Heart right ventricle (tissue), 16 donors: ENCODE results near the gene TXNRD1. TPM values are rescaled to one million over a fixed set of nuclear protein-coding genes. Genes with fewer than 3 reads are reported as not detected.
A peak's percentile ranks its signal among the peaks of the same experiment; 100 is the strongest.

ENCODE experiments used
- ATAC-seq, 8 donors: fragments of 200-7000 bp; cut with Tn5 transposase; one replicate each; pipeline ENCODE4 v1.9.1; 2020; ENCODE audit warnings: mild to moderate bottlenecking in 8 of 8, moderate library complexity in 8 of 8, moderate number of reproducible peaks in 1 of 8
- DNase-seq, 2 donors: peaks; one replicate each; pipeline ENCODE4 v3.0.0-alpha.2; 2020
- H3K27ac ChIP-seq, 10 donors: fragments of 200-600 bp; sonication (generic) in 2 of 10; one replicate each; pipeline versions ENCODE4 v1.5.0 to v1.8.0; 2020 to 2022; ENCODE audit warnings: mild to moderate bottlenecking in 3 of 10
- H3K27me3 ChIP-seq, 7 donors: fragments of 200-600 bp; one replicate each; pipeline ENCODE4 v1.8.0; 2021 to 2022; ENCODE audit warnings: mild to moderate bottlenecking in 2 of 7
- H3K36me3 ChIP-seq, 9 donors: fragments of 200-600 bp; sonication (generic) in 1 of 9; one replicate each; pipeline versions ENCODE4 v1.5.0 to v1.8.0; 2020 to 2022; ENCODE audit warnings: mild to moderate bottlenecking in 2 of 9
- H3K4me1 ChIP-seq, 9 donors: fragments of 200-600 bp; sonication (generic) in 1 of 9; one replicate each; pipeline versions ENCODE4 v1.5.0 to v1.8.0; 2020 to 2022; ENCODE audit warnings: mild to moderate bottlenecking in 4 of 9
- H3K4me3 ChIP-seq, 10 donors: fragments of 200-600 bp; sonication (generic) in 2 of 10; one replicate each; pipeline versions ENCODE4 v1.5.0 to v1.8.0; 2020 to 2022; ENCODE audit warnings: mild to moderate bottlenecking in 7 of 10, moderate library complexity in 2 of 10
- H3K9me3 ChIP-seq, 11 donors: fragments of 200-600 bp in 10 of 11; sonication (generic) in 2 of 11; one replicate each; pipeline versions ENCODE4 v1.5.0 to v1.8.0; 2013 to 2022; ENCODE audit warnings: mild to moderate bottlenecking in 2 of 11, control low read depth in 1 of 11, moderate library complexity in 1 of 11
- WGBS, 2 donors: extraction: QIAGEN DNeasy Blood & Tissue Kit; methylation state at CpG; one replicate each; pipeline ENCODE4 v1.1.7; 2013; ENCODE audit warnings: inconsistent platforms in 1 of 2; 5-methylcytosine and 5-hydroxymethylcytosine counted together
- intact Hi-C, 10 donors: fragments of 100-400 bp; cut with DNase I; formaldehyde crosslinking; loops; one replicate each; pipeline versions ENCODE4 v1.11.1 to v1.14.2; 2022
- long read RNA-seq, 3 donors: library from polyadenylated mRNA; unstranded; transcript quantifications; one replicate each; pipeline ENCODE4 v2.0.0, GENCODE V29; 2020 to 2021
- polyA plus RNA-seq, 2 donors: library from polyadenylated mRNA; stranded (reverse); fragments of 200-250 nt; gene quantifications; one replicate each; pipeline ENCODE4 v1.2.3, GENCODE V29; 2013
- total RNA-seq, 10 donors: library from RNA; stranded (reverse); fragmentation: NEBNext Ultra II Directional in 3 of 10; extraction: Animal tissue kit (Norgen Biotek cat#: 25700) in 3 of 10; gene quantifications; one replicate each; pipeline versions ENCODE4 v1.2.1 to v1.2.4, GENCODE V29; 2021 to 2023
- TF ChIP-seq, protein P1 (sequence below), 9 donors: fragments of 200-600 bp; sonication (generic) in 2 of 9; IDR thresholded peaks; one replicate each; pipeline versions ENCODE4 v1.5.0 to v1.8.0; 2021 to 2022; ENCODE audit warnings: antibody characterized with exemption in 9 of 9, mild to moderate bottlenecking in 5 of 9, moderate library complexity in 1 of 9
- donor health status: Arrhythmogenic right ventricular cardiomyopathy.
- donor health status: ischemic (EF 13 %, LVEDD 7.1; RV severe dilation, severe dysfunction).
- donor health status: healthy with polysubstance abuse.
- donor health status: DM: no; HTN: yes; CAD: no.
- donor health status: DM: no; HTN: no; CAD: no.
- donor health status: ischemic (EF 25% LVEDD 6.9; RV normal size, moderate dysfunction).
- donor health status: ischemic (EF 25% LVEDD 5.7; RV mildly dilated, moderate dysfunction).
- donor health status: healthy.
- donor health status: DM: yes; HTN: yes; CAD: no.
- donor health status: Ischemic cardiomyopathy.
- donor health status: ischemic (EF 35%, LVEDD 5.7; RV mildly dilated, moderate dysfunction).
- donor health status: nonischemic (EF 11% LVEDD 7.7; RV severe dilation, severe dysfunction).
- donor health status: DM: yes; HTN: yes; CAD: no.
- donor health status: PGD.
- donor health status: ischemic (EF 29% LVEDD 5.4; RV normal size, mild dysfunction).
- donor health status: nonischemic (EF 23%, LVEDD 6.1; RV moderate dilation, normal function).

TXNRD1 gene
- total RNA-seq, result 100 to 1,000 TPM in 2 of 10 donors, 10 to 100 TPM in 8; 57.7 to 113 (median 86.9) TPM
- 10 to 100 TPM; 20.6 to 60.2 TPM for polyA plus RNA-seq
- long read RNA-seq, donor 1, transcript TXNRD1-214 (15 exons, 3,974 nt), result minor isoform, 25 of 124 reads
- long read RNA-seq, donor 1, transcript TXNRD1-205 (15 exons, 3,930 nt), result major isoform, 58 of 124 reads
- long read RNA-seq, donor 1, partial matches to known transcripts, result 25 of 124 reads
- long read RNA-seq, donor 1, other reads (novel, unspliced or antisense), result 16 of 124 reads
- long read RNA-seq, donor 2, transcript TXNRD1-205 (15 exons, 3,930 nt), result major isoform, 45 of 119 reads
- long read RNA-seq, donor 2, transcript TXNRD1-214 (15 exons, 3,974 nt), result minor isoform, 8 of 119 reads
- long read RNA-seq, donor 2, partial matches to known transcripts, result 41 of 119 reads
- long read RNA-seq, donor 2, other reads (novel, unspliced or antisense), result 25 of 119 reads
- long read RNA-seq, donor 3, transcript TXNRD1-214 (15 exons, 3,974 nt), result minor isoform, 7 of 164 reads
- long read RNA-seq, donor 3, transcript TXNRD1-206 (15 exons, 1,933 nt), result minor isoform, 7 of 164 reads
- long read RNA-seq, donor 3, transcript TXNRD1-205 (15 exons, 3,930 nt), result major isoform, 55 of 164 reads
- long read RNA-seq, donor 3, partial matches to known transcripts, result 78 of 164 reads
- long read RNA-seq, donor 3, other reads (novel, unspliced or antisense), result 16 of 164 reads

DNA sequence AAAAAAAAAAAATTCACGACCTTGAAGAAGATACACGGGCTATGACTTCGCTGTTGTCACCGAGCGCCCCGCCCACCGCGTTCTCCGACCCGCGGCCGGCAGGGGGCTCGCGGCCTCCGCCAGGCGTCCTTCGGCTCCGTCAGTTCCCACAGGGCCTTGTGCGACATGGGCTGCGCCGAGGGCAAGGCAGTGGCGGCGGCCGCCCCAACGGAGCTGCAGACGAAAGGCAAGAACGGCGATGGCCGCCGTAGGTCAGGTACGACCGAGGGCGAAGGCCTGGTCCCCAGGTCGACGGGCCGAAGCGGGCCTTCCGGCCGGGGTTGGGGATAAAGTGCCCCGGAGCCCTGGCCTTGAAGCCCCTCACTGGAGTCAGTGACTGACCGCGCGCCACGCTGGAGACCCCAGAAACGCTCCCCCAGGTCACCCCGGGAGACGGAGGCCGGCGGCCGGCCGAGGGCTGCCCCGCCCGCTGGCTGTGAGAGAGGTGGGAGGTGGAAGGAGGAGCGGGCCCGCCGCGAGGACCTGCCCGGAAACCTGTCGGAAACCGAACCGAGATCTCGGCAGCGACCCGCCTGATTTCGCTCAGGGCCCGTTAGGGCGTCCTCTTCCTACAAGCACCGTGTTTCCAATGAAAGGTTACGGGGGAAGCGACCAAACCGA lies at the start of gene TXNRD1:
Gene TXNRD1, plus strand, starts transcription at position 142 of the 660 bp plus-strand sequence. Its CDS starts 24 bp downstream, at position 166.
- H3K36me3 ChIP-seq, result no peaks in the 10 kb centered on the region
- H3K9me3 ChIP-seq, result no peaks in the 10 kb centered on the region
- TF ChIP-seq, protein P1, sequence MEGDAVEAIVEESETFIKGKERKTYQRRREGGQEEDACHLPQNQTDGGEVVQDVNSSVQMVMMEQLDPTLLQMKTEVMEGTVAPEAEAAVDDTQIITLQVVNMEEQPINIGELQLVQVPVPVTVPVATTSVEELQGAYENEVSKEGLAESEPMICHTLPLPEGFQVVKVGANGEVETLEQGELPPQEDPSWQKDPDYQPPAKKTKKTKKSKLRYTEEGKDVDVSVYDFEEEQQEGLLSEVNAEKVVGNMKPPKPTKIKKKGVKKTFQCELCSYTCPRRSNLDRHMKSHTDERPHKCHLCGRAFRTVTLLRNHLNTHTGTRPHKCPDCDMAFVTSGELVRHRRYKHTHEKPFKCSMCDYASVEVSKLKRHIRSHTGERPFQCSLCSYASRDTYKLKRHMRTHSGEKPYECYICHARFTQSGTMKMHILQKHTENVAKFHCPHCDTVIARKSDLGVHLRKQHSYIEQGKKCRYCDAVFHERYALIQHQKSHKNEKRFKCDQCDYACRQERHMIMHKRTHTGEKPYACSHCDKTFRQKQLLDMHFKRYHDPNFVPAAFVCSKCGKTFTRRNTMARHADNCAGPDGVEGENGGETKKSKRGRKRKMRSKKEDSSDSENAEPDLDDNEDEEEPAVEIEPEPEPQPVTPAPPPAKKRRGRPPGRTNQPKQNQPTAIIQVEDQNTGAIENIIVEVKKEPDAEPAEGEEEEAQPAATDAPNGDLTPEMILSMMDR (IDR thresholded peaks at IDR 0.05), result peak; percentile 85 to 97 (median 90)
- H3K4me1 ChIP-seq, result peaks cover 0 to 33% (median 14%) of the 10 kb centered on the region in 9 donors
- intact Hi-C loops, result loop anchor here in 9 of 10 donors (1.0 to 5.0 kb wide), 9 partner anchors 71 to 143 kb away; partner anchors contain the start of gene EID3 (in 1 of the 9)
- peaks cover 0 to 5% (median 0%) of the 10 kb centered on the region in 7 donors for H3K27me3 ChIP-seq
- WGBS, 2 donors, result 2% methylated on average over 60 to 71 of the region's 71 CpGs
- DNase-seq, result peak; percentile 82 to 87
- peak within 1 kb of the TSS; percentile 57 to 85 (median 75) for H3K4me3 ChIP-seq
- peak; percentile 91 to 97 (median 94) for ATAC-seq
- peak within 1 kb of the TSS; percentile 84 to 93 (median 88) for H3K27ac ChIP-seq

DNA sequence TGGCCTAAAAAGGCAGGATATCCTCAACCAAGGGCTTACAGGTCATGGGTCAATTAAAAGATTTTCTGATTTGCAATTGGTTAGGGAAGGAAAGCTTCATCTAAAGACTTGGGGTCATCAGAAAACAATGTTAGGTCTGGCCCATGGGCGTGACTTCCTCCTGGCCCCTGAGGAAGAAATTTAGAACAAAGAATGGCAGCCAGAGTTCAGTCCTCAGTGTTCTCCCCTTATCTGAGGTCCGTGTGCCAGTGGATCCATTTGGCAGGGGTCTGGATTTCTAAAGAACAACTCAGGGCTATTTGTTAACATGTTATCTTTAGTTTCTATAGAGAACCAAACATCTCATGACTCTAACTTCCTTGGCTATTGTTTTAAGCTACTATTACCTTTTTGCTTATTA lies 49.8 kb upstream of the TXNRD1 start:
- peak; percentile 38 to 93 (median 81) for ATAC-seq
- Histone ChIP-seq H3K4me3 (no peak overlapping the region), H3K36me3 (no peaks in the 10 kb centered on the region), H3K27ac (peak overlapping the region in 8 of 10 donors; percentile 1 to 68 (median 38)), H3K4me1 (peaks cover 4 to 32% (median 18%) of the 10 kb centered on the region in 9 donors), H3K27me3 (no peaks in the 10 kb centered on the region), H3K9me3 (no peaks in the 10 kb centered on the region)
- DNase-seq, result peak; percentile 14 to 18
- TF ChIP-seq, protein P1 (IDR thresholded peaks at IDR 0.05), result no peak
- intact Hi-C loops, result no loop called here
- 43 to 50% methylated on average over 2 of the region's 2 CpGs for WGBS, 2 donors

DNA sequence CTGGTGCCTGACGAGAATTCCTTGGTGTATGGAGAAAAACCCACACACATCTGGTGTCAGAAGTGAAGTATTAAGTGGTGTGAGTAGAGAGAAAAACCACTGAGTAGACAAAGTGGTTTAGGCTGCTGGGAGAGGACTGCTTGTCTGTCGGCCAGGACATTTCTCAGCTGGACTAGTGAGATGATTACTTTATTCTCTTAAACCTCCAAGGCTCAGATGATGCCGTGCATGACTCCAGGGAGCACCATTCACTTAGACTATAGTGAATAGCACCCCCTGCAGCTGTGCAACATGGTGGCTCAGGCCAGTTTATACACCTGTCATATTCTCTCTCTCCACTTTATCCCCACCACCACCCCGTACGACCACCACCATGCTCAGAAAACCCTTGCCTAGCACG lies 49.1 kb upstream of the TXNRD1 start:
- peaks cover 4 to 32% (median 18%) of the 10 kb centered on the region in 9 donors for H3K4me1 ChIP-seq
- WGBS, 2 donors, result 74 to 82% methylated on average over 6 of the region's 6 CpGs
- H3K27ac ChIP-seq, result peak overlapping the region in 7 of 10 donors; percentile 20 to 68 (median 50)
- peak in 1 of 2 donors; percentile 9 for DNase-seq
- peak in 7 of 8 donors; percentile 46 to 66 (median 54) for ATAC-seq
- H3K36me3 ChIP-seq, result no peaks in the 10 kb centered on the region
- H3K4me3 ChIP-seq, result no peak overlapping the region
- no peaks in the 10 kb centered on the region for H3K27me3 ChIP-seq
- TF ChIP-seq, protein P1 (IDR thresholded peaks at IDR 0.05), result peak in 2 of 9 donors; percentile 12 to 14
- intact Hi-C loops, result no loop called here
- H3K9me3 ChIP-seq, result no peaks in the 10 kb centered on the region
